ENCODE results near the gene ACTR2. TPM values are rescaled to one million over a fixed set of nuclear protein-coding genes. Genes with fewer than 3 reads are reported as not detected.

ACTR2 gene
- total and polyA plus RNA-seq, 10 donors = 106 to 348 (median 193) TPM

DNA sequence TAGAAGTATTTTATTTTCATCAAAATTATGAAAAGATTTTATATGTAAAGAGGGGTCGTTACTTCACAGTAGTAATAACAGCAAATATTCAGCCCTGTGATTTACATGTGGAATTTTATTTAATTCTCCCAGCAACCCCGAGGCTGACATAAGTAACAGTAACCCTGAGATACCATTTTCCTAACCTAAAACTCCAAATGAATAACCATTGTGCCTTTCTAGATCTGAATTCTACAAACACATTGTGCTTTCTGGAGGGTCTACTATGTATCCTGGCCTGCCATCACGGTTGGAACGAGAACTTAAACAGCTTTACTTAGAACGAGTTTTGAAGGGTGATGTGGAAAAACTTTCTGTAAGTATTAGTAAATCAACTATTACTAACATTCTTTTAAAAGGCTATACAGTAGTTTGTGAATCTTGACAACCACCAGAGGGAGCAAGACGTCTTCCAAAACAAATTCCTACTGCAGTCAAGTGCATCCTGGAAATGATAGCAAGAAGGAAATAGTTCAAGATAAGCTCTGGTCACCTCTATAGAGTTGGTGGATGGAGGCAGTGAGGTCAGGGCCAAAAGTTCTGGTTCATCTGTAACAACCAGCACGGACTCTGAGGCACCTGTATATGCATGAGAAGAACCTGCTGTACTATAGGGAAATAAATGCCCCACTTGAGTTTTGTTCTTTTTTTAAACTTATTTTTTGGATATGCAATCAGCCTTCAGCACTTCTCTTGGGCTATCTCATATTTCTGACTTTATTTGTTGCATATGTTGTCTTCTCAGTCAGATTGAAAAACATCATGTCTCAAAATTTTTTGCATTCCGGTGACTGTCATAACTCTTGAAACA is 37.4 kb downstream of the ACTR2 start:
- intact Hi-C loops (cut with DNase I; ENCODE audit: low total_unique reads) = loop anchor here (2.0 to 10.0 kb wide), 3 partner anchors 170 to 307 kb away; partner anchors contain the start of gene SPRED2
- no peak overlapping the region for H3K4me3 ChIP-seq
- DNase-seq = no peak
- peaks cover 0 to 44% (median 12%) of the 10 kb centered on the region in 6 donors for H3K4me1 ChIP-seq
- peaks cover 0 to 100% (median 66%) of the 10 kb centered on the region in 6 donors for H3K36me3 ChIP-seq
- 48 to 59% (median 56%) methylated on average over 8 of the region's 8 CpGs for WGBS, 5 donors
- no peaks in the 10 kb centered on the region for H3K27me3 ChIP-seq (replicated peaks in 1 of 7)
- no peak overlapping the region for H3K27ac ChIP-seq
- TF ChIP-seq POLR2A (IDR thresholded peaks at IDR 0.05) (no peak), POLR2AphosphoS5 (IDR thresholded peaks at IDR 0.05) (peak in 1 of 3 donors; percentile 62), CTCF (IDR thresholded peaks at IDR 0.05 in 8 of 11, conservative IDR thresholded peaks at IDR 0.05 in 3 of 11) (peak in 9 of 11 experiments; percentile 27 to 80 (median 65))
- no peaks in the 10 kb centered on the region for H3K9me3 ChIP-seq

GRCh38 chr2:65265671-65266045 is 38.0 kb downstream of the ACTR2 start:
- DNase-seq = no peak
- Histone ChIP-seq H3K27ac (no peak overlapping the region), H3K9me3 (no peaks in the 10 kb centered on the region), H3K4me3 (no peak overlapping the region), H3K27me3 (replicated peaks in 1 of 7) (no peaks in the 10 kb centered on the region), H3K4me1 (peaks cover 0 to 38% (median 9%) of the 10 kb centered on the region in 6 donors), H3K36me3 (peaks cover 0 to 100% (median 67%) of the 10 kb centered on the region in 6 donors)
- intact Hi-C loops (cut with DNase I; ENCODE audit: low total_unique reads) = loop anchor here (2.0 to 10.0 kb wide), 3 partner anchors 169 to 307 kb away; partner anchors contain the start of gene SPRED2
- TF ChIP-seq CTCF (IDR thresholded peaks at IDR 0.05 in 8 of 11, conservative IDR thresholded peaks at IDR 0.05 in 3 of 11) (no peak), POLR2A (IDR thresholded peaks at IDR 0.05) (no peak), POLR2AphosphoS5 (IDR thresholded peaks at IDR 0.05) (no peak)

- no peak overlapping the region for H3K4me3 ChIP-seq
- no peaks in the 10 kb centered on the region for H3K9me3 ChIP-seq
- peaks cover 0 to 100% (median 72%) of the 10 kb centered on the region in 6 donors for H3K36me3 ChIP-seq
- 89 to 100% (median 98%) methylated on average over 1 of the region's 1 CpG for WGBS, 5 donors
- peaks cover 0 to 30% (median 7%) of the 10 kb centered on the region in 6 donors for H3K4me1 ChIP-seq
- intact Hi-C loops (cut with DNase I; ENCODE audit: low total_unique reads) = loop anchor here (5.0 to 10.0 kb wide), 2 partner anchors 168 to 305 kb away; partner anchors contain the start of gene SPRED2
- H3K27me3 ChIP-seq (replicated peaks in 1 of 7) = no peaks in the 10 kb centered on the region
- peak overlapping the region in 1 of 8 donors; percentile 5 for H3K27ac ChIP-seq
- no peak for DNase-seq
- no peak for TF ChIP-seq CTCF (IDR thresholded peaks at IDR 0.05 in 8 of 11, conservative IDR thresholded peaks at IDR 0.05 in 3 of 11)
These were observed 39.4 kb downstream of the ACTR2 start for GRCh38 chr2:65267008-65267407.

GRCh38 chr2:65268957-65269356 is 41.3 kb downstream of the ACTR2 start:
- 65 to 93% (median 84%) methylated on average over 4 of the region's 4 CpGs for WGBS, 5 donors
- Histone ChIP-seq H3K9me3 (no peaks in the 10 kb centered on the region), H3K36me3 (peaks cover 0 to 100% (median 72%) of the 10 kb centered on the region in 6 donors), H3K4me1 (peaks cover 0 to 30% (median 7%) of the 10 kb centered on the region in 6 donors), H3K27me3 (replicated peaks in 1 of 7) (no peaks in the 10 kb centered on the region), H3K4me3 (no peak overlapping the region), H3K27ac (no peak overlapping the region)
- DNase-seq = no peak
- TF ChIP-seq POLR2AphosphoS5 (IDR thresholded peaks at IDR 0.05) = no peak
- no peak for TF ChIP-seq POLR2A (IDR thresholded peaks at IDR 0.05)
- TF ChIP-seq CTCF (IDR thresholded peaks at IDR 0.05 in 8 of 11, conservative IDR thresholded peaks at IDR 0.05 in 3 of 11) = no peak
- intact Hi-C loops (cut with DNase I; ENCODE audit: low total_unique reads) = loop anchor here (5.0 to 10.0 kb wide), 2 partner anchors 166 to 303 kb away; partner anchors contain the start of gene SPRED2

Measured in spleen (tissue), 11 donors.